GM19351 (cell line): Measurements from ENCODE around the gene RPUSD1.
"Not testable (repeated sequence)": the region's sequence is repeated elsewhere in the genome, so short reads cannot be mapped to it uniquely, and the experiment has no call there.

Source experiments
- ATAC-seq: cut with Tn5 transposase; IDR thresholded peaks from one replicate; pipeline ENCODE4 v1.9.1; 2021; ENCODE audit warnings: mild to moderate bottlenecking, moderate library complexity; ENCODE audit not compliant: unreplicated experiment

RPUSD1 gene

GRCh38 chr16:768428-768827 lies 19.8 kb downstream of the RPUSD1 start:
- ATAC-seq = no peak

GRCh38 chr16:767743-768235 lies 20.4 kb downstream of the RPUSD1 start:
- no peak for ATAC-seq

- no peak for ATAC-seq
Measured at GRCh38 chr16:766820-767640, 21.2 kb downstream of the RPUSD1 start.

- ATAC-seq = no peak
Measured at GRCh38 chr16:766008-766819, 22.0 kb downstream of the RPUSD1 start.

GRCh38 chr16:765488-765865 lies 22.7 kb downstream of the RPUSD1 start:
- no peak for ATAC-seq

GRCh38 chr16:764848-765487 lies 23.2 kb downstream of the RPUSD1 start:
- ATAC-seq = no peak

- no peak for ATAC-seq
Measured at GRCh38 chr16:764184-764750, 23.9 kb downstream of the RPUSD1 start.

GRCh38 chr16:763369-764183 lies 24.6 kb downstream of the RPUSD1 start:
- no peak for ATAC-seq

GRCh38 chr16:762595-763268 lies 25.4 kb downstream of the RPUSD1 start:
- ATAC-seq = no peak

GRCh38 chr16:761625-762513 lies 26.3 kb downstream of the RPUSD1 start:
- ATAC-seq = no peak

GRCh38 chr16:760545-761343 lies 27.4 kb downstream of the RPUSD1 start, which contains the start of gene MSLN:
MSLN (plus strand) TSS chr16:760734; CDS start chr16:762681, 1,947 bp downstream.
- ATAC-seq = no peak

GRCh38 chr16:760065-760464 lies 28.1 kb downstream of the RPUSD1 start:
- no peak for ATAC-seq

- no peak for ATAC-seq
Measured at GRCh38 chr16:759110-759910, 28.9 kb downstream of the RPUSD1 start.

GRCh38 chr16:756428-756827 lies 31.8 kb downstream of the RPUSD1 start:
- ATAC-seq = no peak

- no peak for ATAC-seq
Measured at GRCh38 chr16:754656-755055, 33.5 kb downstream of the RPUSD1 start.

- not testable (repeated sequence) for ATAC-seq
Measured at GRCh38 chr16:754121-754607, 34.0 kb downstream of the RPUSD1 start.

- ATAC-seq = no peak
Measured at GRCh38 chr16:752007-752312, 36.2 kb downstream of the RPUSD1 start.
